WTC11 (cell line): ENCODE data around the gene TMEM191C.
"Not testable (repeated sequence)": the region's sequence is repeated elsewhere in the genome, so short reads cannot be mapped to it uniquely, and the experiment has no call there.

Source experiments
- CREB1 ChIP-seq: sonication (generic); formaldehyde crosslinking; IDR thresholded peaks from 2 replicates; pipeline ENCODE4 v1.8.0; 2023; ENCODE audit warnings: mild to moderate bottlenecking, missing genetic modification reagents
- ETV6 ChIP-seq: sonication (generic); formaldehyde crosslinking; IDR thresholded peaks from 2 replicates; pipeline ENCODE4 v1.8.1; 2022; ENCODE audit warnings: mild to moderate bottlenecking, missing genetic modification reagents
- GABPB1 ChIP-seq: sonication (generic); formaldehyde crosslinking; IDR thresholded peaks from 2 replicates; pipeline ENCODE4 v1.8.1; 2023; ENCODE audit warnings: mild to moderate bottlenecking, missing genetic modification reagents
- KAT7 ChIP-seq: sonication (generic); formaldehyde crosslinking; IDR thresholded peaks from 2 replicates; pipeline ENCODE4 v1.8.1; 2023; ENCODE audit warnings: missing genetic modification reagents, mild to moderate bottlenecking, borderline replicate concordance
- NFE2L1 ChIP-seq: sonication (generic); formaldehyde crosslinking; IDR thresholded peaks from 2 replicates; pipeline ENCODE4 v1.8.1; 2023; ENCODE audit warnings: missing genetic modification reagents
- OVOL2 ChIP-seq: fragments of 250-450 bp; sonication (Bioruptor Pico); IDR thresholded peaks from 2 replicates; pipeline ENCODE4 v1.9.0; 2021; ENCODE audit warnings: mild to moderate bottlenecking, borderline replicate concordance
- SMAD4 ChIP-seq: sonication (generic); formaldehyde crosslinking; IDR thresholded peaks from 2 replicates; pipeline ENCODE4 v1.8.0; 2022; ENCODE audit warnings: mild to moderate bottlenecking, missing genetic modification reagents
- TEAD4 ChIP-seq: sonication (generic); formaldehyde crosslinking; IDR thresholded peaks from 2 replicates; pipeline ENCODE4 v1.8.0; 2022; ENCODE audit warnings: mild to moderate bottlenecking, missing genetic modification reagents
- TP53 ChIP-seq: sonication (generic); formaldehyde crosslinking; IDR thresholded peaks from 2 replicates; pipeline ENCODE4 v1.8.1; 2023; ENCODE audit warnings: mild to moderate bottlenecking, missing genetic modification reagents
- ZNF232 ChIP-seq: sonication (generic); formaldehyde crosslinking; IDR thresholded peaks from 2 replicates; pipeline ENCODE4 v1.8.0; 2022; ENCODE audit warnings: mild to moderate bottlenecking, missing genetic modification reagents
- TF ChIP-seq, protein P1 (sequence below): fragments of 200-600 bp; IDR thresholded peaks from 2 replicates; pipeline ENCODE4 v1.8.0; 2022; ENCODE audit warnings: antibody characterized with exemption
- TF ChIP-seq, protein P2 (sequence below): sonication (generic); formaldehyde crosslinking; IDR thresholded peaks from 2 replicates; pipeline ENCODE4 v1.8.1; 2022; ENCODE audit warnings: low read depth, missing genetic modification reagents, borderline replicate concordance
- TF ChIP-seq, protein P3 (sequence below): sonication (generic); formaldehyde crosslinking; IDR thresholded peaks from 2 replicates; pipeline ENCODE4 v1.8.0; 2022; ENCODE audit warnings: mild to moderate bottlenecking, missing genetic modification reagents
- TF ChIP-seq, protein P4 (sequence below): sonication (generic); formaldehyde crosslinking; IDR thresholded peaks from 2 replicates; pipeline ENCODE4 v1.8.1; 2022; ENCODE audit warnings: mild to moderate bottlenecking, moderate library complexity, missing genetic modification reagents

DNA sequence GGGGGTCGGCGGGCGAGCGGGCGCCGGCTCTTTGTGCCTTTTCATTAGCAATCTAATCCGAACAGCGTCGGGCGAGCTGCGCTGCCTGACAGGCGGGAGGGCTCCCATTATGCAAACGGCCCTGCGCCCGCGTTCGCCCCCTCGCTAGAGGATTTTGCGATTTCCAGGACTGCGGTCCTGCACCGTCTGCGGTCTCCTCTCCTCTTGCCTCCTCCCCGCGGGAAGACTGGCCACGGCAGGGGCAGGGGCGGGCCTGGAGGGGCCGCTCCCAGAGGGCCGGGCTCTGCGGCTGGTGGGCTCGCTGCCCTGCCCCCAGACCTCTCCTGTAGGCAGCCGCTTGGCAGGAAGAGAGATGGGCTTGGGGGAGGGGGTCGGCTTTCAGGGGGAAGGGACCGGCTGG lies 49.3 kb upstream of the TMEM191C start:
- not testable (repeated sequence) for TF ChIP-seq TP53; NFE2L1 (CRISPR knock-in tag); SMAD4 (CRISPR knock-in tag); TEAD4 (CRISPR knock-in tag); CREB1 (CRISPR knock-in tag); GABPB1 (CRISPR knock-in tag); OVOL2 (CRISPR knock-in tag); ZNF232; ETV6 (CRISPR knock-in tag); KAT7 (CRISPR knock-in tag)
- TF ChIP-seq, protein P1, sequence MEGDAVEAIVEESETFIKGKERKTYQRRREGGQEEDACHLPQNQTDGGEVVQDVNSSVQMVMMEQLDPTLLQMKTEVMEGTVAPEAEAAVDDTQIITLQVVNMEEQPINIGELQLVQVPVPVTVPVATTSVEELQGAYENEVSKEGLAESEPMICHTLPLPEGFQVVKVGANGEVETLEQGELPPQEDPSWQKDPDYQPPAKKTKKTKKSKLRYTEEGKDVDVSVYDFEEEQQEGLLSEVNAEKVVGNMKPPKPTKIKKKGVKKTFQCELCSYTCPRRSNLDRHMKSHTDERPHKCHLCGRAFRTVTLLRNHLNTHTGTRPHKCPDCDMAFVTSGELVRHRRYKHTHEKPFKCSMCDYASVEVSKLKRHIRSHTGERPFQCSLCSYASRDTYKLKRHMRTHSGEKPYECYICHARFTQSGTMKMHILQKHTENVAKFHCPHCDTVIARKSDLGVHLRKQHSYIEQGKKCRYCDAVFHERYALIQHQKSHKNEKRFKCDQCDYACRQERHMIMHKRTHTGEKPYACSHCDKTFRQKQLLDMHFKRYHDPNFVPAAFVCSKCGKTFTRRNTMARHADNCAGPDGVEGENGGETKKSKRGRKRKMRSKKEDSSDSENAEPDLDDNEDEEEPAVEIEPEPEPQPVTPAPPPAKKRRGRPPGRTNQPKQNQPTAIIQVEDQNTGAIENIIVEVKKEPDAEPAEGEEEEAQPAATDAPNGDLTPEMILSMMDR, result not testable (repeated sequence)
- TF ChIP-seq, protein P2, sequence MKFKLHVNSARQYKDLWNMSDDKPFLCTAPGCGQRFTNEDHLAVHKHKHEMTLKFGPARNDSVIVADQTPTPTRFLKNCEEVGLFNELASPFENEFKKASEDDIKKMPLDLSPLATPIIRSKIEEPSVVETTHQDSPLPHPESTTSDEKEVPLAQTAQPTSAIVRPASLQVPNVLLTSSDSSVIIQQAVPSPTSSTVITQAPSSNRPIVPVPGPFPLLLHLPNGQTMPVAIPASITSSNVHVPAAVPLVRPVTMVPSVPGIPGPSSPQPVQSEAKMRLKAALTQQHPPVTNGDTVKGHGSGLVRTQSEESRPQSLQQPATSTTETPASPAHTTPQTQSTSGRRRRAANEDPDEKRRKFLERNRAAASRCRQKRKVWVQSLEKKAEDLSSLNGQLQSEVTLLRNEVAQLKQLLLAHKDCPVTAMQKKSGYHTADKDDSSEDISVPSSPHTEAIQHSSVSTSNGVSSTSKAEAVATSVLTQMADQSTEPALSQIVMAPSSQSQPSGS (CRISPR knock-in tag), result not testable (repeated sequence)
- TF ChIP-seq, protein P3, sequence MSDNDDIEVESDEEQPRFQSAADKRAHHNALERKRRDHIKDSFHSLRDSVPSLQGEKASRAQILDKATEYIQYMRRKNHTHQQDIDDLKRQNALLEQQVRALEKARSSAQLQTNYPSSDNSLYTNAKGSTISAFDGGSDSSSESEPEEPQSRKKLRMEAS (CRISPR knock-in tag), result not testable (repeated sequence)
- TF ChIP-seq, protein P4, sequence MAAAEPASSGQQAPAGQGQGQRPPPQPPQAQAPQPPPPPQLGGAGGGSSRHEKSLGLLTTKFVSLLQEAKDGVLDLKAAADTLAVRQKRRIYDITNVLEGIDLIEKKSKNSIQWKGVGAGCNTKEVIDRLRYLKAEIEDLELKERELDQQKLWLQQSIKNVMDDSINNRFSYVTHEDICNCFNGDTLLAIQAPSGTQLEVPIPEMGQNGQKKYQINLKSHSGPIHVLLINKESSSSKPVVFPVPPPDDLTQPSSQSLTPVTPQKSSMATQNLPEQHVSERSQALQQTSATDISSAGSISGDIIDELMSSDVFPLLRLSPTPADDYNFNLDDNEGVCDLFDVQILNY, result not testable (repeated sequence)
